Neural progenitor cell (in vitro differentiated cells): ENCODE measurements around the gene CNTNAP2. TPM values are rescaled to one million over a fixed set of nuclear protein-coding genes. Genes with fewer than 3 reads are reported as not detected.

ENCODE experiments used
- DNase-seq: peaks from one replicate; pipeline ENCODE4 v3.0.0-alpha.2; 2016; ENCODE audit warnings: low spot score
- H2AFZ ChIP-seq: fragments of 200-600 bp; sonication (generic); replicated peaks from 2 replicates; pipeline ENCODE4 v1.6.1; 2016; ENCODE audit warnings: antibody characterized with exemption
- H3F3A ChIP-seq: fragments of 200-600 bp; sonication (generic); 2 replicates; pipeline ENCODE4 v1.6.1; 2016; ENCODE audit warnings: antibody characterized with exemption, low read depth
- H3K27ac ChIP-seq: fragments of 200-600 bp; sonication (generic); 2 replicates; pipeline ENCODE4 v1.5.1; 2016; ENCODE audit warnings: mild to moderate bottlenecking
- H3K27me3 ChIP-seq: fragments of 200-600 bp; sonication (generic); 2 replicates; pipeline ENCODE4 v1.6.1; 2016; ENCODE audit warnings: mild to moderate bottlenecking, moderate library complexity
- H3K36me3 ChIP-seq: fragments of 200-600 bp; sonication (generic); 2 replicates; pipeline ENCODE4 v1.5.1; 2016
- H3K4me1 ChIP-seq: fragments of 200-600 bp; sonication (generic); 2 replicates; pipeline ENCODE4 v1.6.1; 2016; ENCODE audit warnings: mixed run types
- H3K4me2 ChIP-seq: fragments of 200-600 bp; sonication (generic); 2 replicates; pipeline ENCODE4 v1.6.1; 2016
- H3K4me3 ChIP-seq: fragments of 200-600 bp; sonication (generic); 2 replicates; pipeline ENCODE4 v1.5.1; 2016
- H3K79me2 ChIP-seq: fragments of 200-600 bp; sonication (generic); 2 replicates; pipeline ENCODE4 v1.6.1; 2016; ENCODE audit warnings: low read depth
- H3K9ac ChIP-seq: fragments of 200-600 bp; sonication (generic); 2 replicates; pipeline ENCODE4 v1.6.1; 2016
- H3K9me3 ChIP-seq: fragments of 200-600 bp; sonication (generic); 2 replicates; pipeline ENCODE4 v1.5.1; 2016; ENCODE audit warnings: low read depth
- H4K20me1 ChIP-seq: fragments of 200-600 bp; sonication (generic); 2 replicates; pipeline ENCODE4 v1.6.1; 2016; ENCODE audit warnings: low read depth
- H3K27ac Mint-ChIP-seq: 3 replicates; pipeline ENCODE4 v1.8.0; 2021; ENCODE audit warnings: mixed read lengths
- H3K27me3 Mint-ChIP-seq: 2 replicates; pipeline ENCODE4 v1.8.0; 2022; ENCODE audit warnings: low read depth, mild to moderate bottlenecking, inconsistent platforms, moderate library complexity, mixed read lengths; ENCODE audit not compliant: insufficient read depth
- H3K36me3 Mint-ChIP-seq: 3 replicates; pipeline ENCODE4 v1.8.0; 2021; ENCODE audit warnings: mixed read lengths
- H3K4me1 Mint-ChIP-seq: 3 replicates; pipeline ENCODE4 v1.8.0; 2021; ENCODE audit warnings: mixed read lengths
- H3K4me3 Mint-ChIP-seq: 3 replicates; pipeline ENCODE4 v1.8.0; 2021; ENCODE audit warnings: mild to moderate bottlenecking, moderate library complexity, mixed read lengths
- H3K9me3 Mint-ChIP-seq: 3 replicates; pipeline ENCODE4 v1.8.0; 2020; ENCODE audit warnings: mixed read lengths
- CTCF ChIP-seq: fragments of 200-600 bp; sonication (generic); IDR thresholded peaks from 2 replicates; pipeline ENCODE4 v1.5.1; 2017; ENCODE audit warnings: antibody characterized with exemption, mild to moderate bottlenecking
- EZH2 ChIP-seq: fragments of 200-600 bp; sonication (generic); IDR thresholded peaks from 2 replicates; pipeline ENCODE4 v1.6.1; 2017; ENCODE audit warnings: antibody characterized with exemption, mild to moderate bottlenecking, moderate library complexity
- EZH2phosphoT487 ChIP-seq: fragments of 200-600 bp; sonication (generic); IDR thresholded peaks from 2 replicates; pipeline ENCODE4 v1.6.1; 2017; ENCODE audit warnings: antibody characterized with exemption
- total RNA-seq: library from RNA; depleted of rRNA; stranded (reverse); fragments of >200 nt; gene quantifications from 2 replicates; pipeline ENCODE4 v1.2.3, GENCODE V29; 2015; ENCODE audit warnings: low replicate concordance

Gene CNTNAP2
- total RNA-seq, 1 donor from 2014 or later: 126 TPM

GRCh38 chr7:147861058-147861716, 1744.6 kb downstream of the CNTNAP2 start:
- Histone ChIP-seq H3K79me2 (no peaks in the 10 kb centered on the region), H3K27ac (no peak overlapping the region), H3K9ac (no peak overlapping the region), H3K4me2 (no peak overlapping the region), H3K4me3 (no peak overlapping the region), H3K27me3 (no peaks in the 10 kb centered on the region), H2AFZ (no peak overlapping the region), H4K20me1 (no peaks in the 10 kb centered on the region), H3K36me3 (no peaks in the 10 kb centered on the region), H3K9me3 (no peaks in the 10 kb centered on the region), H3K4me1 (no peaks in the 10 kb centered on the region), H3F3A (no peaks in the 10 kb centered on the region)
- H3K36me3 Mint-ChIP-seq: peaks cover 2% of the 10 kb centered on the region
- H3K4me3 Mint-ChIP-seq: no peak overlapping the region
- no peaks in the 10 kb centered on the region for H3K27me3 Mint-ChIP-seq
- no peaks in the 10 kb centered on the region for H3K4me1 Mint-ChIP-seq
- no peak overlapping the region for H3K27ac Mint-ChIP-seq
- TF ChIP-seq EZH2 (no peak), CTCF (no peak), EZH2phosphoT487 (no peak)
- DNase-seq: no peak
- peaks cover 12% of the 10 kb centered on the region for H3K9me3 Mint-ChIP-seq

GRCh38 chr7:147861945-147862344, 1745.3 kb downstream of the CNTNAP2 start:
- Histone ChIP-seq H3F3A (no peaks in the 10 kb centered on the region), H3K4me1 (no peaks in the 10 kb centered on the region), H3K27ac (no peak overlapping the region), H4K20me1 (no peaks in the 10 kb centered on the region), H3K4me3 (no peak overlapping the region), H3K36me3 (no peaks in the 10 kb centered on the region), H3K27me3 (no peaks in the 10 kb centered on the region), H2AFZ (no peak overlapping the region), H3K9ac (no peak overlapping the region), H3K79me2 (no peaks in the 10 kb centered on the region), H3K9me3 (no peaks in the 10 kb centered on the region), H3K4me2 (no peak overlapping the region)
- DNase-seq: no peak
- no peak overlapping the region for H3K4me3 Mint-ChIP-seq
- H3K9me3 Mint-ChIP-seq: peaks cover 17% of the 10 kb centered on the region
- H3K27me3 Mint-ChIP-seq: no peaks in the 10 kb centered on the region
- no peak overlapping the region for H3K27ac Mint-ChIP-seq
- TF ChIP-seq EZH2: no peak
- TF ChIP-seq EZH2phosphoT487: no peak
- no peak for TF ChIP-seq CTCF
- H3K4me1 Mint-ChIP-seq: no peaks in the 10 kb centered on the region
- H3K36me3 Mint-ChIP-seq: peaks cover 2% of the 10 kb centered on the region

DNA sequence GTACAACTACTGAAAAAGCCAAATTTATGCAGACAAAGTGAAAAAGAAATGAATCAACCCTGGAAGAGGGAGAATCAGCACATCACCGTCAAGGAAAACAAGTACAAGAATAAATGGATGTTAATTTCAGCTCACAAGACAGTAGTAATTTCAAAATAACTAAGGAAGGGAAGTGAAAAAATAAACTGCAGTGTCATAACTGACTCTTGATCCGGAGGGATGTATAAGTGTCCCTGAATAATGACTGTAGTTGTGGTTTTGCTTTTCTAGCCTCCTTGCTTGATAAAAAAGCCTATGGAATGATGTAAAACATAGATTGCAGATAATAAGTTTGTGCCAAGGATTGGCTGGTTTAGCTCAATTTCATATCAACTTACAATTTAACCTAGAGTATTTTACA, 1752.9 kb downstream of the CNTNAP2 start:
- Histone ChIP-seq H3K9ac (no peak overlapping the region), H3K27me3 (no peaks in the 10 kb centered on the region), H3K4me1 (no peaks in the 10 kb centered on the region), H3F3A (no peaks in the 10 kb centered on the region), H3K36me3 (no peaks in the 10 kb centered on the region), H3K79me2 (no peaks in the 10 kb centered on the region), H3K4me2 (no peak overlapping the region), H2AFZ (no peak overlapping the region), H3K9me3 (no peaks in the 10 kb centered on the region), H4K20me1 (no peaks in the 10 kb centered on the region), H3K4me3 (no peak overlapping the region), H3K27ac (no peak overlapping the region)
- H3K36me3 Mint-ChIP-seq: peaks cover 1% of the 10 kb centered on the region
- no peak overlapping the region for H3K4me3 Mint-ChIP-seq
- no peak overlapping the region for H3K27ac Mint-ChIP-seq
- no peaks in the 10 kb centered on the region for H3K27me3 Mint-ChIP-seq
- no peaks in the 10 kb centered on the region for H3K4me1 Mint-ChIP-seq
- no peak for DNase-seq
- peaks cover 16% of the 10 kb centered on the region for H3K9me3 Mint-ChIP-seq
- TF ChIP-seq EZH2 (no peak), CTCF (no peak), EZH2phosphoT487 (no peak)
